MCF 10A (cell line): Measurements from ENCODE around the gene ZNF185. TPM values are rescaled to one million over a fixed set of nuclear protein-coding genes. Genes with fewer than 3 reads are reported as not detected.

Experiments used
- BruUV-seq: library from RNA; stranded (reverse); fragments of 400-500 nt; replicated peaks from 2 replicates; lab custom pipeline; 2021; lab: Mats Ljungman, UMichigan
- CTCF ChIA-PET: fragments of 300-600 bp; sonication (Branson Sonifier 250); formaldehyde crosslinking; extraction: SDS; loops from one replicate; lab custom pipeline; 2021; ENCODE audit warnings: antibody characterized with exemption, inconsistent platforms; lab: Yijun Ruan, JAX
- POLR2A ChIA-PET: fragments of 300-600, 350-650 bp; sonication (Branson Sonifier 250); formaldehyde crosslinking; extraction: SDS; loops from one replicate; lab custom pipeline; 2020; ENCODE audit warnings: antibody characterized with exemption, inconsistent platforms; lab: Yijun Ruan, JAX
- DNase-seq: peaks from one replicate; pipeline ENCODE4 v3.0.0-alpha.2; 2018; ENCODE audit not compliant: unreplicated experiment
- H3K27ac Mint-ChIP-seq: one replicate; pipeline ENCODE4 v1.8.0; 2022; ENCODE audit warnings: mild to moderate bottlenecking, low read depth, mixed read lengths; ENCODE audit not compliant: unreplicated experiment
- H3K27me3 Mint-ChIP-seq: one replicate; pipeline ENCODE4 v1.8.0; 2022; ENCODE audit warnings: mixed read lengths; ENCODE audit not compliant: insufficient read depth, unreplicated experiment
- H3K36me3 Mint-ChIP-seq: one replicate; pipeline ENCODE4 v1.8.0; 2022; ENCODE audit warnings: mild to moderate bottlenecking, moderate library complexity, mixed read lengths; ENCODE audit not compliant: insufficient read depth, unreplicated experiment
- H3K4me1 Mint-ChIP-seq: one replicate; pipeline ENCODE4 v1.8.0; 2022; ENCODE audit warnings: mixed read lengths; ENCODE audit not compliant: insufficient read depth, unreplicated experiment
- H3K4me3 Mint-ChIP-seq: one replicate; pipeline ENCODE4 v1.8.0; 2022; ENCODE audit warnings: mild to moderate bottlenecking, moderate library complexity, mixed read lengths; ENCODE audit not compliant: unreplicated experiment
- H3K9me3 Mint-ChIP-seq: one replicate; pipeline ENCODE4 v1.8.0; 2022; ENCODE audit warnings: mixed read lengths; ENCODE audit not compliant: unreplicated experiment
- intact Hi-C: fragments of 100-400 bp; cut with micrococcal nuclease; formaldehyde crosslinking; loops from 2 replicates; pipeline ENCODE4 v1.14.1; 2022
- total RNA-seq: library from RNA; stranded (reverse); gene quantifications from 2 replicates; pipeline ENCODE4 v1.2.3, GENCODE V29; 2022
- TF ChIP-seq, protein P1 (sequence below): fragments of 200-600 bp; IDR thresholded peaks from one replicate; pipeline ENCODE4 v1.8.0; 2022; ENCODE audit warnings: antibody characterized with exemption, mild to moderate bottlenecking; ENCODE audit not compliant: unreplicated experiment

ZNF185 gene
- total RNA-seq, 1 experiment from 2014 or later: 17.8 TPM

DNA sequence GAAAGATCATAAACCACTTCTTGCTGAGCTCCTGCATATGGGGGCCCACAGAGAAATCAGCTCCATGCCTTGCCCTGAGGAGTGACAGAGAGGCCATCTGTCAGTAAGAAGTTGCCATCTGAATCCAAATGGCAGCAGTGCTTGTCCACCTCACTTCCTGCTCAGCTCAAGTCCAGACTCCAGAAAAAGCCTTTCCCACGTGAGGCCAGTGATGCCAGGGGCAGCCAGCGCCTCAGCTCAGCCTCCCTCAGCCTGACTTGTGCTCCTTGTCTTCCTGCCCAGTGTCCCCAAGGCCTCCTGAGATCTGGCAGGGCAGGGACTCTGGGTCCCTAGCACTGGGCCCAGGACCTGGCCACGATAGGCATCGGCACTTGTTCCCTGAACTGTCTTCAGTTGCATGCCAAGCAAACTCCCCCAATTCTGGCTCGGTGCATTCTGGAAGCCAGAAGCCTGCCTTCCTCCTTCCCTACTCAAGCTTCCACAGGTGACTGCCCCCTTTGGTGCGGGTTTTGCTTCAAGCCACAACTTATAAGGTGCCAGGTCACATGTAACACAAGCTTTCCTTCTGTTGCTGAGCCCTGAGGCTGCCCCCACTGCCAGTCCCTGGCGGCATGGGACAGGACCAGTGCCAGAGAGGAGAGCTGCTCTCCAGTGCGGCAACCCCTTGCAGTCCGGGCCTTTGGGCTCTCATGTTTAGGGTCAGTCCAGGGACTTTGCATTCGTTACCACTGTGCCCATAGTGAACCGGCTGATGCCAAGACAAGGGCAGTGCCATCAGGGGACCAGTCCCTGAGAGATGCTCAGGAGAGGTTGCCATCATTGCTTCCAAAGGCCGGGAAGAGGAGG, 2.2 kb downstream of the ZNF185 start:
- Mint-ChIP-seq H3K36me3 (no peaks in the 10 kb centered on the region), H3K9me3 (no peaks in the 10 kb centered on the region), H3K4me1 (peaks cover 13% of the 10 kb centered on the region), H3K4me3 (no peak overlapping the region), H3K27ac (no peak overlapping the region), H3K27me3 (no peaks in the 10 kb centered on the region)
- intact Hi-C loops: no loop called here
- ChIA-PET POLR2A (interaction anchor here (1.2 to 1.7 kb wide), 3 partner anchors 21 to 41 kb away, joined by 3 to 7 read pairs (median 5); no protein-coding TSS in a partner anchor), CTCF (interaction anchor here (1.0 kb wide), 1 partner anchor 15 kb away, joined by 6 read pairs; no protein-coding TSS in a partner anchor)
- BruUV-seq: no TSS peak
- DNase-seq: no peak
- TF ChIP-seq, protein P1, sequence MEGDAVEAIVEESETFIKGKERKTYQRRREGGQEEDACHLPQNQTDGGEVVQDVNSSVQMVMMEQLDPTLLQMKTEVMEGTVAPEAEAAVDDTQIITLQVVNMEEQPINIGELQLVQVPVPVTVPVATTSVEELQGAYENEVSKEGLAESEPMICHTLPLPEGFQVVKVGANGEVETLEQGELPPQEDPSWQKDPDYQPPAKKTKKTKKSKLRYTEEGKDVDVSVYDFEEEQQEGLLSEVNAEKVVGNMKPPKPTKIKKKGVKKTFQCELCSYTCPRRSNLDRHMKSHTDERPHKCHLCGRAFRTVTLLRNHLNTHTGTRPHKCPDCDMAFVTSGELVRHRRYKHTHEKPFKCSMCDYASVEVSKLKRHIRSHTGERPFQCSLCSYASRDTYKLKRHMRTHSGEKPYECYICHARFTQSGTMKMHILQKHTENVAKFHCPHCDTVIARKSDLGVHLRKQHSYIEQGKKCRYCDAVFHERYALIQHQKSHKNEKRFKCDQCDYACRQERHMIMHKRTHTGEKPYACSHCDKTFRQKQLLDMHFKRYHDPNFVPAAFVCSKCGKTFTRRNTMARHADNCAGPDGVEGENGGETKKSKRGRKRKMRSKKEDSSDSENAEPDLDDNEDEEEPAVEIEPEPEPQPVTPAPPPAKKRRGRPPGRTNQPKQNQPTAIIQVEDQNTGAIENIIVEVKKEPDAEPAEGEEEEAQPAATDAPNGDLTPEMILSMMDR: no peak

DNA sequence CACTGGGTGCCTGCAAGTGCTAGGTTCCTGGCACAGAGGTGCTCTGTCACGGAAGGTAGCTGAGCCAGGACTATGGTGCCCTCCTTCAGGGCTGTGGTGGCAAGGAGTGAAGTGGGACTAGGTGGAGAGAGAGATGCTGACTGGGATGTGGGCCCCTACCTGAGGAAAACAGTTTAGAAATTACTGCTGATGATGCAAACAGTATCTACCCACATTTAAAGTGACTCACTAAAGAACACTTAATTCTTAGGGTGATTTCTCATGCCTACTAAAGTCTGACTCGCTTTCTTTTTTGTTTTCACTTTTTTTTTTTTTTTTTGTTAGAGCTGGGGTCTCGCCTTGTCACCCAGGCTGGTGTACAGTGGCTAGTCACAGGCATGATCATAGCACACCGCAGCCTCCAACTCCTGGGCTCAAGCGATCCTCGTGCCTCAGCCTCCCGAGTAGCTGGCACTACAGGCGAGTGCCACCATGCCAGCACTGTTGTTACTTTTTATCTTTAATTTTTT, 3.1 kb downstream of the ZNF185 start:
- CTCF ChIA-PET: no interaction called here
- H3K9me3 Mint-ChIP-seq: no peaks in the 10 kb centered on the region
- H3K27me3 Mint-ChIP-seq: no peaks in the 10 kb centered on the region
- BruUV-seq: no TSS peak
- no peak overlapping the region for H3K4me3 Mint-ChIP-seq
- DNase-seq: no peak
- no peaks in the 10 kb centered on the region for H3K36me3 Mint-ChIP-seq
- H3K27ac Mint-ChIP-seq: no peak overlapping the region
- intact Hi-C loops: no loop called here
- H3K4me1 Mint-ChIP-seq: peaks cover 11% of the 10 kb centered on the region
- TF ChIP-seq, protein P1: no peak
- POLR2A ChIA-PET: interaction anchor here (1.2 kb wide), 1 partner anchor 22 kb away, joined by 3 read pairs; no protein-coding TSS in a partner anchor

DNA sequence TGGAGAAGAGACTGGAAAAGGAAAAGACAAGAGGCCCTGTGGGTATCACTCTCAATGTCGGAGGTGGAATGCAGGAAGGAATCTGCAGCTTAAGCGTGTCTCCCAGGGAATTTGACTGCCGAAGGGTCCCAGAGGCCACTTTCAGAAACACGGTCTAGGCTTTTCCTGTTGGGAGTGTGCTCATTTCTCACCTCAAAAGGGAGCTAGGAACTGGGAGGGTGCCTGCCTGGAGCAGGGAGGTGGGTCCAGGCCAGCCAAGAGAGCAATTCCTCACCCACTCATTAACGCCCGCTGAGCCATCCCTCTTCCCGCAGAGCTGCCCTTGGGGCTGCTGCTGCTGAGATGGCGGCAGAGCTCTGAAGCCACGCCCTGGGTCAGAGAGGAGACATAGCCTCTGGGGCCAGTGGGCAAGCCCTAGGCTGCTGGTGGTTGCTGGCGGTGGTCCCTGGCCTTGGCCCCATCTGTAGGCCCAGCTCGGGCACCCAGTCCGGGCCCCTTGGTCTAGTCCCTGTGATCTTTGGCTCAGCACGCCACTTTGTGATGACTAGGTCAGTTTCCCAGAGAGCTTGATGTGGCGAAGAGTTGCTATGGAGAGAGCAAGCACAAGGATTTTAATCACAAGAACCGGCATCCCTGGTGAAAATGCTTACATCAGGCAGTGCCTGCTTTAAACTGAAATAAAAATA, 4.1 kb downstream of the ZNF185 start:
- Mint-ChIP-seq H3K9me3 (no peaks in the 10 kb centered on the region), H3K27ac (no peak overlapping the region), H3K4me3 (no peak overlapping the region), H3K36me3 (no peaks in the 10 kb centered on the region), H3K4me1 (peaks cover 2% of the 10 kb centered on the region), H3K27me3 (no peaks in the 10 kb centered on the region)
- DNase-seq: no peak
- BruUV-seq: no TSS peak
- CTCF ChIA-PET: interaction anchor here (0.6 to 1.2 kb wide), 4 partner anchors 12 to 1009 kb away, joined by 3 to 5 read pairs (median 4); no protein-coding TSS in a partner anchor
- POLR2A ChIA-PET: interaction anchor here (1.2 kb wide), 1 partner anchor 23 kb away, joined by 3 read pairs; no protein-coding TSS in a partner anchor
- intact Hi-C loops: no loop called here
- TF ChIP-seq, protein P1: no peak

DNA sequence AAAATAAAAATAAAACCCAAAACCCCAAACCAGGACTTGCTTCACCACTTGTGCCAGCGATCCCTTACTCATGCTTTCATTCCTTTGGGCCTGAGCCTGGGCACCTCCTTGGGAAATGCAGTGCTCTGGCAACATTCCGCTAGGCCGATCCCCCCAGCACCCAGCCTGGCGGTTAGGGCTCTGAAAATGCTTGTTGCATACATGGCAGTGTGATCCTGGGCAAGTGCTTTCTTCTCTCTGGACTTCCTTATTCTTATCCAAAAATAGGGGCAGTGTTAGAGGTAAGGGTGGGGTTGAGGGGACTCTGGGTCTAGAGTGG, 4.6 kb downstream of the ZNF185 start:
- Mint-ChIP-seq H3K36me3 (no peaks in the 10 kb centered on the region), H3K27ac (no peak overlapping the region), H3K4me1 (no peaks in the 10 kb centered on the region), H3K27me3 (no peaks in the 10 kb centered on the region), H3K4me3 (no peak overlapping the region), H3K9me3 (no peaks in the 10 kb centered on the region)
- TF ChIP-seq, protein P1: no peak
- ChIA-PET CTCF (interaction anchor here (0.6 to 1.2 kb wide), 3 partner anchors 12 to 24 kb away, joined by 3 to 5 read pairs (median 4); no protein-coding TSS in a partner anchor), POLR2A (no interaction called here)
- intact Hi-C loops: no loop called here
- BruUV-seq: no TSS peak
- no peak for DNase-seq
